A549 (cell line): ENCODE measurements around the gene BCL2. TPM values are rescaled to one million over a fixed set of nuclear protein-coding genes. Genes with fewer than 3 reads are reported as not detected.

ENCODE experiments used
- ATAC-seq, 2 experiments: fragments of 200-7000 bp in 1 of 2; fragments of >200 bp in 1 of 2; cut with Nextera tagmentation in 1 of 2; cut with Tn5 transposase in 1 of 2; 3 replicates each; pipeline versions ENCODE4 v1.8.0 to v1.9.1; 2018 to 2020; ENCODE audit warnings: mild to moderate bottlenecking in 1 of 2, moderate library complexity in 1 of 2
- CTCF ChIA-PET: fragments of 300-600 bp; sonication (Branson Sonifier 250); formaldehyde crosslinking; extraction: SDS; loops from one replicate; lab custom pipeline; 2021; ENCODE audit warnings: antibody characterized with exemption, inconsistent platforms; lab: Yijun Ruan, JAX
- POLR2A ChIA-PET: fragments of 350-600 bp; formaldehyde crosslinking; extraction: SDS; loops from one replicate; lab custom pipeline; 2021; ENCODE audit warnings: antibody characterized with exemption, inconsistent platforms; lab: Yijun Ruan, JAX
- DNase-seq, 2 experiments: peaks; one replicate each; pipeline versions ENCODE4 v3.0.0 to v3.0.0-alpha.2; 2011 to 2016; ENCODE audit warnings: low read depth in 1 of 2, low spot score in 1 of 2
- FAIRE-seq: peaks from 2 replicates; lab custom pipeline; 2011; peaks lifted over from hg19 to GRCh38; lab: Jason Lieb, UNC
- H3K27ac ChIP-seq, 2 experiments: fragments of >200 bp; sonication (Bioruptor Twin); formaldehyde crosslinking; 3 replicates each; pipeline ENCODE4 v1.5.1; 2016 to 2017
- H3K4me1 ChIP-seq: fragments of >200 bp; sonication (Bioruptor Twin); formaldehyde crosslinking; 3 replicates; pipeline ENCODE4 v1.6.1; 2016
- H3K4me2 ChIP-seq: fragments of >200 bp; sonication (Bioruptor Twin); formaldehyde crosslinking; 3 replicates; pipeline ENCODE4 v1.6.1; 2016
- H3K4me3 ChIP-seq: fragments of >200 bp; sonication (Bioruptor Twin); formaldehyde crosslinking; 3 replicates; pipeline ENCODE4 v1.5.1; 2016
- H3K9me3 ChIP-seq: fragments of >200 bp; sonication (Bioruptor Twin); formaldehyde crosslinking; 3 replicates; pipeline ENCODE4 v1.6.1; 2016
- BHLHE40 ChIP-seq: IDR thresholded peaks from 2 replicates; pipeline ENCODE4 v1.6.1; 2012; ENCODE audit warnings: low read depth, low read length, inconsistent platforms
- CBX8 ChIP-seq: fragments of 200-600 bp; sonication (generic); IDR thresholded peaks from 2 replicates; pipeline ENCODE4 v1.6.1; 2016
- CHD2 ChIP-seq: fragments of 150-350 bp; IDR thresholded peaks from 2 replicates; pipeline ENCODE4 v1.6.1; 2014; ENCODE audit warnings: low read length; ENCODE audit not compliant: partially characterized antibody
- CHD4 ChIP-seq: fragments of 200-600 bp; sonication (generic); IDR thresholded peaks from 2 replicates; pipeline ENCODE4 v1.6.1; 2016; ENCODE audit warnings: antibody characterized with exemption, mild to moderate bottlenecking, borderline replicate concordance
- CTCF ChIP-seq: fragments of >200 bp; sonication (Bioruptor Twin); formaldehyde crosslinking; IDR thresholded peaks from 3 replicates; pipeline ENCODE4 v1.5.1; 2016
- EP300 ChIP-seq, 2 experiments: fragments of >200 bp; sonication (Bioruptor Twin); formaldehyde crosslinking; IDR thresholded peaks; 2 replicates in 1 of 2; 3 replicates in 1 of 2; pipeline ENCODE4 v1.6.1; 2016 to 2017
- ESRRA ChIP-seq: fragments of 150-350 bp; IDR thresholded peaks from 2 replicates; pipeline ENCODE4 v1.6.1; 2014; ENCODE audit warnings: mild to moderate bottlenecking, low read length, borderline replicate concordance
- FOSL2 ChIP-seq, 2 experiments: fragments of 450-650 bp in 1 of 2; fragments of >200 bp in 1 of 2; sonication (Bioruptor Twin) in 1 of 2; formaldehyde crosslinking; IDR thresholded peaks; 2 replicates each; pipeline versions ENCODE4 v1.5.0 to v1.6.1; 2016 to 2020; ENCODE audit warnings: mild to moderate bottlenecking in 1 of 2, moderate library complexity in 1 of 2
- FOXS1 ChIP-seq: fragments of 250-450 bp; sonication (Bioruptor Pico); IDR thresholded peaks from 2 replicates; pipeline ENCODE4 v1.5.0; 2020; ENCODE audit warnings: mild to moderate bottlenecking, moderate library complexity
- HOXB5 ChIP-seq: fragments of 250-450 bp; sonication (Bioruptor Pico); IDR thresholded peaks from 2 replicates; pipeline ENCODE4 v1.5.0; 2020; ENCODE audit warnings: mild to moderate bottlenecking, moderate library complexity
- JUN ChIP-seq, 2 experiments: fragments of >200 bp; sonication (Bioruptor Twin); formaldehyde crosslinking; IDR thresholded peaks; 2 replicates in 1 of 2; 3 replicates in 1 of 2; pipeline ENCODE4 v1.6.1; 2016 to 2017
- MAZ ChIP-seq: fragments of 150-350 bp; IDR thresholded peaks from 2 replicates; pipeline ENCODE4 v1.6.1; 2014; ENCODE audit warnings: antibody characterized with exemption, low read depth, low read length, borderline replicate concordance
- NR3C1 ChIP-seq: fragments of >200 bp; sonication (Bioruptor Twin); formaldehyde crosslinking; IDR thresholded peaks from 3 replicates; pipeline ENCODE4 v1.6.1; 2017
- PBX3 ChIP-seq: IDR thresholded peaks from 2 replicates; pipeline ENCODE4 v1.6.1; 2012
- POLR2A ChIP-seq: IDR thresholded peaks from 2 replicates; pipeline ENCODE4 v1.6.1; 2012; ENCODE audit warnings: mild to moderate bottlenecking, low read length
- RAD21 ChIP-seq, 2 experiments: fragments of >200 bp in 1 of 2; sonication (Bioruptor Twin) in 1 of 2; formaldehyde crosslinking in 1 of 2; IDR thresholded peaks in 1 of 2; conservative IDR thresholded peaks in 1 of 2; 2 replicates in 1 of 2; 3 replicates in 1 of 2; pipeline ENCODE4 v1.6.1; 2012 to 2018; ENCODE audit warnings: inconsistent platforms in 1 of 2
- RARB ChIP-seq: fragments of 250-450 bp; sonication (Bioruptor Pico); IDR thresholded peaks from 2 replicates; pipeline ENCODE4 v1.8.0; 2021; ENCODE audit warnings: mild to moderate bottlenecking, moderate library complexity
- SREBF2 ChIP-seq: fragments of 450-650 bp; IDR thresholded peaks from 2 replicates; pipeline ENCODE4 v1.6.1; 2014; ENCODE audit warnings: mild to moderate bottlenecking, moderate library complexity
- ZC3H11A ChIP-seq: fragments of 450-650 bp; IDR thresholded peaks from 2 replicates; pipeline ENCODE4 v1.6.1; 2014; ENCODE audit warnings: antibody characterized with exemption, mild to moderate bottlenecking
- ZSCAN20 ChIP-seq: fragments of 250-450 bp; sonication (Bioruptor Pico); IDR thresholded peaks from 2 replicates; pipeline ENCODE4 v1.8.0; 2022; ENCODE audit warnings: mild to moderate bottlenecking, moderate library complexity
- WGBS: methylation state at CpG from one replicate; pipeline ENCODE4 v1.1.6; 2017; ENCODE audit errors: missing lambda C conversion rate; 5-methylcytosine and 5-hydroxymethylcytosine counted together
- polyA plus RNA-seq, 4 experiments: library from polyadenylated mRNA; depleted of rRNA in 3 of 4; stranded (reverse); fragments of >200 nt; fragmentation: RNase III in 1 of 4; extraction: RNeasy Plus Mini Kit Qiagen cat#74134 plus additional on column Dnase treatment in 1 of 4; gene quantifications; 2 replicates in 3 of 4; 3 replicates in 1 of 4; pipeline ENCODE4 v1.2.3, GENCODE V29; 2011 to 2017
- TF ChIP-seq, protein P1 (sequence below): fragments of >200 bp; sonication (Bioruptor Twin); formaldehyde crosslinking; IDR thresholded peaks from 3 replicates; pipeline ENCODE4 v1.6.1; 2016

The BCL2 gene
- polyA plus RNA-seq, 2 of the 4 experiments (the other 2 are of a cell fraction): 0.50 to 0.61 TPM

GRCh38 chr18:63317982-63318888 is 1.3 kb downstream of the BCL2 start:
- TF ChIP-seq CHD4 (no peak), POLR2A (no peak), FOSL2 (IDR thresholded peaks at IDR 0.05) (no peak), FOSL2 (CRISPR knock-in tag; IDR thresholded peaks at IDR 0.05) (no peak), PBX3 (no peak), CTCF (no peak), JUN (IDR thresholded peaks at IDR 0.05) (no peak), HOXB5 (no peak), CBX8 (no peak)
- TF ChIP-seq, protein P1, sequence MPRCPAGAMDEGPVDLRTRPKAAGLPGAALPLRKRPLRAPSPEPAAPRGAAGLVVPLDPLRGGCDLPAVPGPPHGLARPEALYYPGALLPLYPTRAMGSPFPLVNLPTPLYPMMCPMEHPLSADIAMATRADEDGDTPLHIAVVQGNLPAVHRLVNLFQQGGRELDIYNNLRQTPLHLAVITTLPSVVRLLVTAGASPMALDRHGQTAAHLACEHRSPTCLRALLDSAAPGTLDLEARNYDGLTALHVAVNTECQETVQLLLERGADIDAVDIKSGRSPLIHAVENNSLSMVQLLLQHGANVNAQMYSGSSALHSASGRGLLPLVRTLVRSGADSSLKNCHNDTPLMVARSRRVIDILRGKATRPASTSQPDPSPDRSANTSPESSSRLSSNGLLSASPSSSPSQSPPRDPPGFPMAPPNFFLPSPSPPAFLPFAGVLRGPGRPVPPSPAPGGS: no peak
- ATAC-seq (no peak), DNase-seq (no peak), FAIRE-seq (no peak)
- Histone ChIP-seq H3K4me3 (peak overlapping the region; percentile 51; the same call in 2 of the 3 replicates), H3K27ac (no peak overlapping the region), H3K4me2 (peak overlapping the region; percentile 81), H3K9me3 (no peaks in the 10 kb centered on the region), H3K4me1 (peaks cover 15% of the 10 kb centered on the region; the same call in 1 of the 3 replicates)
- CTCF ChIA-PET: interaction anchor here (0.6 to 1.6 kb wide), 4 partner anchors 189 to 302 kb away, joined by 3 to 4 read pairs (median 3); no protein-coding TSS in a partner anchor
- POLR2A ChIA-PET: no interaction called here
- 61% methylated on average over 29 of the region's 66 CpGs for WGBS

DNA sequence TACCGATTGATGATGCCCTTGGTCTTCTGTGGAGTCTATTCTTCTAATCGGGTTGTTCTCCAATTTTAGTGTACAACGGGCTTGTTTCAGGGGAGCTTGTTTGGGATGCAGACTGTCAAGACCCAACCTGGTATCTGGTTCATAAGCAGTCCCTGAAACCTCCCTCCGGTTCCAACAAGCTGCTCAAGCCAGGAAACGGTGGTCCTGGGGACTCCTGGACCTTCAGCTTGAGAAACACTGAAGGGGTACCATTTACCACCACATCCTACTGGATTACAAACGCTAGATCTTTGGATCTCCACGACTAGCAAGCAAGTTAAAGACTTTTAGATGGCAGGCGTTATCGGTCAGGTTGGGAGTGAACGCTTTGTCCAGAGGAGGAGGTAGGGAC is 2.0 kb downstream of the BCL2 start:
- ATAC-seq (no peak), FAIRE-seq (no peak), DNase-seq (no peak)
- TF ChIP-seq JUN (IDR thresholded peaks at IDR 0.05): no peak
- no peak for TF ChIP-seq FOXS1 (CRISPR knock-in tag)
- TF ChIP-seq RAD21 (conservative IDR thresholded peaks at IDR 0.05 in 1 of 2, IDR thresholded peaks at IDR 0.05 in 1 of 2): no peak
- Histone ChIP-seq H3K4me3 (no peak overlapping the region), H3K4me2 (no peak overlapping the region), H3K4me1 (peaks cover 11% of the 10 kb centered on the region; the same call in 1 of the 3 replicates), H3K27ac (no peak overlapping the region), H3K9me3 (no peaks in the 10 kb centered on the region)
- POLR2A ChIA-PET: no interaction called here
- WGBS: 73% methylated on average over 10 of the region's 10 CpGs
- CTCF ChIA-PET: interaction anchor here (0.6 to 1.6 kb wide), 2 partner anchors 301 to 731 kb away, joined by 3 to 4 read pairs; no protein-coding TSS in a partner anchor

DNA sequence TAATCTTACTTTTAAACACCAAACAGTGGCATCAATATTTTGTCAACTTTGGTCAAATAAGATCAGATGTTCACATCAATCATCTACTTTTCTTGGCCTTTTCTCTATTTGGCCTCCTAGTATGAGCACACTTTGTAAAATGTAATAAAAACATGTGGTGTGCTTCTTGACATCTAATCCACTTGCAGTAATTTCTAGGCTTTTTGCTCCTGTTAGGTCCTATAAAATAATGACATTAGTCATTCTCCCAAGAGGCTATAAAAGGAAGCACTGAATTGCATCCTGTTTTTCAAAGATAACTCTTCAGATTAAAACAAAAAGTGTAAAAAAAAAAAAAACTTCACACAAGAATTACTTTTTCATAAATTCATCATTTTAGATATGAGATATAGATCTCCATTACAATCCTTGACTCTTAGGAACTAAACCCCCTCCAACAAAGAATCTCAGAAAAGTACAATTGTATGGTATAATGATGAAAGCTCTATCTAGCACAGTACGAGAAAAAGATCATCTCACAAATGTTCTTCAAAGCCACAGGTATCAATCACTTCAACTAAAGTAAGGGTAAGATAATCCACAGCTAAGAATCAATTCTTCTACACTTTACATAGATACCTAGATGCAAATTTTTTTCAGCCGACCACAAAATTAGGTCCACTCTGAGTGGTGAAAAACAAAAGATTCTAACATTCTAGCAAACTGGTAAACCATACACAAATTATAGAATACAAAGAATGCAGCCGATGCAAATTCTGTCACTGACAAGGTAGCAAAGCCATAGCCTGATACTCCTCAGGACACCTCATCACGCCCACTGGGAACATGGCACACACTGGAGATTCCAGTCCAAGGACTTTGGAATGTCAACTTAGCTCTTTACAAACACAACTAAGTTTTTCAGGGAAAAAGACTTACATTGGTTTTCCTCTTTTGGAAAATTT is 2.7 kb downstream of the BCL2 start:
- Histone ChIP-seq H3K9me3 (no peaks in the 10 kb centered on the region), H3K4me3 (no peak overlapping the region), H3K4me2 (no peak overlapping the region), H3K4me1 (peaks cover 9% of the 10 kb centered on the region; the same call in 1 of the 3 replicates), H3K27ac (no peak overlapping the region)
- POLR2A ChIA-PET: no interaction called here
- FAIRE-seq (no peak), DNase-seq (no peak), ATAC-seq (no peak)
- CTCF ChIA-PET: interaction anchor here (0.6 to 1.6 kb wide), 2 partner anchors 300 to 730 kb away, joined by 3 to 4 read pairs; no protein-coding TSS in a partner anchor
- WGBS: 86% methylated on average over 4 of the region's 4 CpGs
- no peak for TF ChIP-seq ZSCAN20 (CRISPR knock-in tag)
- TF ChIP-seq RARB: no peak
- TF ChIP-seq, protein P1: no peak
- TF ChIP-seq HOXB5: no peak
- TF ChIP-seq ZC3H11A: no peak
- TF ChIP-seq PBX3: no peak
- TF ChIP-seq BHLHE40: no peak
- TF ChIP-seq MAZ: no peak
- TF ChIP-seq NR3C1: no peak
- TF ChIP-seq CHD2: no peak
- TF ChIP-seq SREBF2: no peak
- TF ChIP-seq EP300 (IDR thresholded peaks at IDR 0.05): no peak
- TF ChIP-seq ESRRA: no peak
- no peak for TF ChIP-seq POLR2A
- no peak for TF ChIP-seq JUN (IDR thresholded peaks at IDR 0.05)
- no peak for TF ChIP-seq FOSL2 (IDR thresholded peaks at IDR 0.05)
- no peak for TF ChIP-seq FOSL2 (CRISPR knock-in tag; IDR thresholded peaks at IDR 0.05)
